ENCODE results near the gene SRD5A3.
A peak's percentile ranks its signal among the peaks of the same experiment; 100 is the strongest.
"Not testable (repeated sequence)": the region's sequence is repeated elsewhere in the genome, so short reads cannot be mapped to it uniquely, and the experiment has no call there.

SRD5A3 gene

DNA sequence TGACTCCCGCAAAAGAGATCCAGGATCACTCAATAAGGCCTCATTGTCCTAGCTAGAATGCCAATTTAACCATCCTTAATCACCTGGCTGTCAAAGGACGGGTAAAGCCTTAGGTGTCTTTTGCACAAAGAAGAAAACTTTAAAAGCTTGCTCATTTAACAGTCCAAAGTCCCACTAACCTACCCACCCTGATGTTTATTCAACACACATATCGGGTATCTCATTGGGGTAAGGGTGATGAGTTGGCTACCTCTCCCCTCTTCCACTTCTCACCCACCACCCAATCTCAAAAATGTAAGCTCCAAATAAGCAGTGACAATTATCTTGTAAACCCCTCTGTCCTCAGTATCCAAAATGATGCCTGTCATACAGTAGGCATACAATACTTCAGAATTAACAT is 988 bp upstream of the SRD5A3 start:
- TF ChIP-seq, protein P1, sequence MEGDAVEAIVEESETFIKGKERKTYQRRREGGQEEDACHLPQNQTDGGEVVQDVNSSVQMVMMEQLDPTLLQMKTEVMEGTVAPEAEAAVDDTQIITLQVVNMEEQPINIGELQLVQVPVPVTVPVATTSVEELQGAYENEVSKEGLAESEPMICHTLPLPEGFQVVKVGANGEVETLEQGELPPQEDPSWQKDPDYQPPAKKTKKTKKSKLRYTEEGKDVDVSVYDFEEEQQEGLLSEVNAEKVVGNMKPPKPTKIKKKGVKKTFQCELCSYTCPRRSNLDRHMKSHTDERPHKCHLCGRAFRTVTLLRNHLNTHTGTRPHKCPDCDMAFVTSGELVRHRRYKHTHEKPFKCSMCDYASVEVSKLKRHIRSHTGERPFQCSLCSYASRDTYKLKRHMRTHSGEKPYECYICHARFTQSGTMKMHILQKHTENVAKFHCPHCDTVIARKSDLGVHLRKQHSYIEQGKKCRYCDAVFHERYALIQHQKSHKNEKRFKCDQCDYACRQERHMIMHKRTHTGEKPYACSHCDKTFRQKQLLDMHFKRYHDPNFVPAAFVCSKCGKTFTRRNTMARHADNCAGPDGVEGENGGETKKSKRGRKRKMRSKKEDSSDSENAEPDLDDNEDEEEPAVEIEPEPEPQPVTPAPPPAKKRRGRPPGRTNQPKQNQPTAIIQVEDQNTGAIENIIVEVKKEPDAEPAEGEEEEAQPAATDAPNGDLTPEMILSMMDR (IDR thresholded peaks at IDR 0.05; ENCODE audit: control insufficient read depth, extremely low read depth, insufficient read depth), result no peak
- H3K4me3 ChIP-seq (ENCODE audit: low read depth, low read length), result no peak overlapping the region
- no peak for DNase-seq (ENCODE audit: low read depth)

DNA sequence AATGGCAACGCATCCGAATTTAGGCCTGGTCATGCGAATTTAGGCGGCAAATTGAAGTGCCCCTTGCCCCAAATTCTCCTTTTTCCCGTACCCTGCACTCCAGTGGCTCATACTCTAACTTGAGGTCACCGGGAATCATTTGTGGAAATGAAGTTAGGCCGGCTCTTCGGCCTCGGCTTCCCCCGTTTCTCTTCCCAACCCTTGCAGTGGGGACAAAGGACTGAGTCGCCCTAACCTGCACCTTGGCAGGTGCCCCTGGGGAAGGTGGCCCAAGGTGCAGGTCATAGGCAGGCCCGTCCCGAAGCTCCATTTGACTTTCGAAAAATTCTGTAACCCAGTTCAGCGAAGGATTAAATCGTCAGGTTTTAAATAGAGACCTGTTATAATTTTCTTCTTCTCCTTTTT is 811 bp downstream of the SRD5A3 start:
- TF ChIP-seq, protein P1 (IDR thresholded peaks at IDR 0.05; ENCODE audit: control insufficient read depth, extremely low read depth, insufficient read depth), result no peak
- H3K4me3 ChIP-seq (ENCODE audit: low read depth, low read length), result peak overlapping the region; percentile 68
- DNase-seq (ENCODE audit: low read depth), result no peak

DNA sequence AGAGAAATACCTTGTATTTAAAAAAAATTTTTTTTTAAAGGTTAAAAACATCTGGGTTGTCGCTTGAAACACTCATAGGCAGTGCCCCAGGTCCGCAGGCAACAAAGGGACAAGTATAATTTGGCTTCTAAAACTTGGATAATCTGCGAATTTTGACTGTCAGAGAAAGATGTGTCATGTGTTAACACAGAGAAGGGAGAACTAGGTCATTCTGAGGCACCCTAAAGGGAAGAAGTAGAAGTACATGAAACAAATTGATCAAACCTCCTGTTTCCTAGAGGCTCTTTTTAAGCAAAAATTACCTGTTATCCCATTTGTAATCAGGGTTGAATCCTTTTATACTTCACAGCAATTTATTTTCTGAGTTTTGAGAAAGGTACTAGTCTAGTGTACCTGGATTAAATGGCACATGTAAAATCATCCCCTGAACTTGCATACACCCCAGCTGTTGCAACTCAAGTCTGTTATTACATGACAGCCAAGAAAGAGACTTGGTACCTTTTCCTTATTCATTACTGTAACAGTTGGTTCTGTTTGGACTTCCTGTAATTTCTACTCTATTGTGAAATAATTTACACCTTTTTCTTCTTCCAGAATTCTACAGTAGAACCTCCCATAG is 1.7 kb downstream of the SRD5A3 start:
- TF ChIP-seq, protein P1 (IDR thresholded peaks at IDR 0.05; ENCODE audit: control insufficient read depth, extremely low read depth, insufficient read depth), result no peak
- H3K4me3 ChIP-seq (ENCODE audit: low read depth, low read length), result peak overlapping the region; percentile 68; the same call in 1 of the 2 replicates
- no peak for DNase-seq (ENCODE audit: low read depth)

DNA sequence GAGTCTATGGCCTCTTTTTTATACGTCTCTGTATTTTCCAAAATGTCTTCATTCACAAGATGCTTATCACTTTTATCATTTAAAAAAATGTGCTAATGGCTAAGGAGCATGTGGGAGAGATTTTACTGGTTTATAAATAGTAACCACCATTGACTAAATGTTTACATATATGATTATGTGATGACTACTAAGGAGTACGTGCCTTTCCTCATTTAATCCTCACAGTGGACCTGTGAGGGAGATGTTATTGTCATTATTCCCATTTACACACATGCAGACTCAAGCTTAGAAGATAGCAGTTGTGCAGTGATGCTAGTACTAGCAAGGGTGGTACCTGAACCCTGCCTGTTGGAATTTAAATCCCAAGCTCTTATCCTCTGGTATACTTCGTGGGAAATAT is 2.4 kb downstream of the SRD5A3 start:
- H3K4me3 ChIP-seq (ENCODE audit: low read depth, low read length), result no peak overlapping the region
- no peak for DNase-seq (ENCODE audit: low read depth)
- TF ChIP-seq, protein P1 (IDR thresholded peaks at IDR 0.05; ENCODE audit: control insufficient read depth, extremely low read depth, insufficient read depth), result no peak

DNA sequence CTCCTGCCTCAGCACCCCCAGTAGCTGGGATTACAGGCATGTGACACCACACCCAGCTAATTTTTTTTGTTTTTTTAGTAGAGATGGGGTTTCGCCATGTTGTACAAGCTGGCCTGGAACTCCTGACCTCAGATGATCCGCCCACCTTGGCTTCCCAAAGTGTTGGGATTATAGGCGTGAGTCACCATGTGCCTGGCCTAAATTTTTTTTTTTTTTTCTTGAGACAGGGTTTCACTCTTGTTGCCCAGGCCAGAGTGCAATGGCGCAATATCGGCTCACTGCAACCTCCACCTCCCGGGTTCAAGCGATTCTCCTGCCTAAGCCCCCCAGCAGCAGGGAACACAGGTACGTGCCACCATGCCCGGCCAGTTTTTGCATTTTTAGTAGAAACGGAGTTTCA is 4.8 kb downstream of the SRD5A3 start:
- not testable (repeated sequence) for H3K4me3 ChIP-seq (ENCODE audit: low read depth, low read length)

DNA sequence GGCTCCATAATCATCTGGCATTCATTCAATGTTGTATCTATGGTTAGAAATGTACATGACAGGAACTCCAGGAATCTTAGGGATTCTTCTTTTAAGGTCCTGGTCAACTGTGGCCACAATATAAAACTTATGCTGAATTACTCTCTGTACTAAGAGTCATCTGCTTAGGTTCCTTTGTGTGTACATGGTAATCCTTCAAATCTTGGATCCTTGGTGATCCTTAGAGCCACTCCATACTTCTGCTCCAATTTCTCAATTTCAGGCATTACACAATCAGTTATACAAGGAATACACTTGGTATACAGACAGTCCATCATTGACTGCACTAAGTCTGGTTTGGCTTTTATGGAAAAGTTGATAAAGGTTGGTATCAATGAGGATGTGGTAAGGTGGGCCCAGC is 5.8 kb downstream of the SRD5A3 start:
- no peak overlapping the region for H3K4me3 ChIP-seq (ENCODE audit: low read depth, low read length)

More for the DNA sequence above, 4.8 kb downstream of the SRD5A3 start:
- not testable (repeated sequence) for DNase-seq (ENCODE audit: low read depth)

DNA sequence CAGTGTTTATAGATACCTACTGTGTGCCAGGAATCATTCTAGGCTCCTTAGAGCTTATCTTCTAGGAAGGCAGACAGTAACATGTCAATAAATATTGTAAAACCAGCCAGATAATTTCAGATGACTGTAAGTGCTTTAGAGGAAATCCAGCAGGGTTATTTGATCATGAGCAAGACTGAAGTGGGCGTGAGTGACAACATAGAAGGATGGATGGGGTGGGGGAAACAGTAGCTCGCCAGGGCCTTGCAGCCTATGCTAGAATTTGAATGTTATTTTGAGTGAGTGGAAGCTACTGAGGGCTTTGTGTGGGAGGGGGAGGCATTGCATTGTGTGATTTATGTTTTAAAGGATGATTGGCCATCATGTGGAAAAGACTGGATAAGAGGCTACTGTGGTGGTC is 6.7 kb downstream of the SRD5A3 start:
- TF ChIP-seq, protein P1 (IDR thresholded peaks at IDR 0.05; ENCODE audit: control insufficient read depth, extremely low read depth, insufficient read depth), result no peak
- no peak for DNase-seq (ENCODE audit: low read depth)
- H3K4me3 ChIP-seq (ENCODE audit: low read depth, low read length), result no peak overlapping the region

More for the DNA sequence above, 5.8 kb downstream of the SRD5A3 start:
- TF ChIP-seq, protein P1 (IDR thresholded peaks at IDR 0.05; ENCODE audit: control insufficient read depth, extremely low read depth, insufficient read depth), result no peak
- DNase-seq (ENCODE audit: low read depth), result no peak

DNA sequence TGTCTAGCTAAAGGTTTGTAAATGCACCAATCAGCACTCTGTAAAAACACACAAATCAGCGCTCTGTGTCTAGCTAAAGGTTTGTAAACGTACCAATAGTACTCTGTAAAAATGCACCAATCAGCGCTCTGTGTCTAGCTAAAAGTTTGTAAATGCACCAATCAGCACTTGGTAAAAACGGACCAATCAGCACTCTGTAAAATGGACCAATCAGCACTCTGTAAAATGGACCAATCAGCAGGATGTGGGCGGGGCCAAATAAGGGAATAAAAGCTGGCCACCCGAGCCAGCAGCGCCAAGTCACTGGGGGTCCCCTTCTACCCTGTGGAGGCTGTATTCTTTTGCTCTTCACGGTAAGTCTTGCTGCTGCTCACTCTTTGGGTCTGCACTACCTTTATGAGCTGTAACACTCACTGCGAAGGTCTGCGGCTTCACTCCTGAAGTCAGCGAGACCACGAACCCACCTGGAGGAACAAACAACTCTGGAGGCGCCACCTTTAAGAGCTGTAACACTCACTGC is 7.2 kb downstream of the SRD5A3 start:
- not testable (repeated sequence) for DNase-seq (ENCODE audit: low read depth); H3K4me3 ChIP-seq (ENCODE audit: low read depth, low read length)

Measured in LNCaP clone FGC (cell line).